NCI-H2107 treated with DMSO at 0.1 percent for 48 hours (cell line): Measurements from ENCODE around the gene ULK1.
A peak's percentile ranks its signal among the peaks of the same experiment; 100 is the strongest.
"Not testable (repeated sequence)": the region's sequence is repeated elsewhere in the genome, so short reads cannot be mapped to it uniquely, and the experiment has no call there.

ENCODE experiments used
- DNase-seq: peaks from one replicate; lab custom pipeline; 2025; ENCODE audit not compliant: unreplicated experiment; lab: John Stamatoyannopoulos, UW

ULK1 gene

DNA sequence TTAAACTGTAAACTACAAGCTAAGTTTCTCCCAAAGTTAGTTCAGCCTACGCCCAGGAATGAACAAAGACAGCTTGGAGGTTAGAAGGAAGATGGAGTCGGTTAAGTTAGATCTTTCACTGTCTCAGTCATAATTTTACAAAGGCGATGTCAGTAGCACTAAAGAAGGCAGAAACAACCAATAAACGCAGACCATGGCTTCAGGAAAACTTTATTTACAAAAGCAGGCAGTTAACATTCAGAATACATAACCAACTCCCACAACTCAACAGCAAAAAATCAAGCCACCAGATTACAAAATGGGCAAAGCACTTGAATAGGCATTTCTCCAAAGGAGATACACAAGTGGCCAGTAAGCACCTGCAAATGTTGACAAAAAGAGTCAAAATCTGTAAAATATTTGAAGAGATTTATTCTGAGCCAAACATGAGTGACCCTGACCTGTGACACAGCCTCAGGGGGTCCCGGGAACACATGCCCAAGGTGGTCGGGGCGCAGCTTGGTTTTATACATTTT is 8.8 kb upstream of the ULK1 start:
- DNase-seq = no peak

DNA sequence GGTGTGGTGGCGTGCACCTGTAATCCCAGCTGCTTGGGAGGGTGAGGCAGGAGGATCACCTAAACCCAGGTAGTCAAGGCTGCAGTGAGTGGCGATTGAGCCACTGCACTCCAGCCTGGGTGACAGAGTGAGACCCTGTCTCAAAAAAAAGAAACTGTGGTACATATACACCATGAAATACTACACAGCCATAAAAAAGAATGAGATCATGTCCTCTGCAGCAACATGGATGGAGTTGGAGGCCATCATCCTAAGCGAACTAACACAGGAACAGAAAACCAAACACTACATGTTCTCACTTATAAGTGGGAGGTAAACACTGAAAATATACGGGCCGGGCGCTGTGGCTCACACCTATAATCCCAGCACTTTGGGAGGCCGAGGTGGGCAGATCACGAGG is 2.7 kb upstream of the ULK1 start:
- not testable (repeated sequence) for DNase-seq

GRCh38 chr12:131892711-131893604 is 1.5 kb upstream of the ULK1 start:
- no peak for DNase-seq

DNA sequence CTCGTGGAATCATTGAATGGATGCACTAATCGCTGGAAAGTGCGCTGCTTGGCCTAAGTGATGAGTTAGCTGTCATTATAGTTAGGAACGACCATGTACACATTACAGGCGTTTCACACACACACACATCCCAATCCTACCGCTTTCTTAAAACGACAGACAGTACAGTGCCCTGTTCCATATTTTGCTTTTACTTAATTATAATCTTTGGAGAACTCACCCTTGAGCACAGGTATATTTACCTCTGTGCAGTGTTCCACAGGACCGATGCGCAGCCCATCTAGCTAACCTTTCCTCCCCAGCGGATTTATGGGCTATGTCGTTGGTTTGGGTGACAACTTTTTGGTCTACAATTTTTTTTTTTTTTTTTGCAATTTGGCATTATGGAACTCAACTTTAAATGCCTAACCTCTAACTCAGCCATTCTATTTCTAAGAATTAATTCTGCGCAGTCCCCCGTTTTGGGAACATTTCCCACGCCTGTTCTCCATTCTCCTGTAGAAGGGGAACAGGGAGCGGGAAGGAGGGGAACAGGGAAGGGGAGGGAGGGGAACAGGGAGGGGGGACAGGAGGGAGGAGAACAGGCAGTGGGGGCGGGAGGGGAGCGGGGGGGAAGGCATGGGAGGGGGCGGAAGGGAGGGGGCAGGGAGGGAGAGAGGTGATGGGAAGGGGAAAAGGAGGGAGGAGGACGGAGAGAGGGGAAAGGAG is 663 bp upstream of the ULK1 start:
- no peak for DNase-seq

DNA sequence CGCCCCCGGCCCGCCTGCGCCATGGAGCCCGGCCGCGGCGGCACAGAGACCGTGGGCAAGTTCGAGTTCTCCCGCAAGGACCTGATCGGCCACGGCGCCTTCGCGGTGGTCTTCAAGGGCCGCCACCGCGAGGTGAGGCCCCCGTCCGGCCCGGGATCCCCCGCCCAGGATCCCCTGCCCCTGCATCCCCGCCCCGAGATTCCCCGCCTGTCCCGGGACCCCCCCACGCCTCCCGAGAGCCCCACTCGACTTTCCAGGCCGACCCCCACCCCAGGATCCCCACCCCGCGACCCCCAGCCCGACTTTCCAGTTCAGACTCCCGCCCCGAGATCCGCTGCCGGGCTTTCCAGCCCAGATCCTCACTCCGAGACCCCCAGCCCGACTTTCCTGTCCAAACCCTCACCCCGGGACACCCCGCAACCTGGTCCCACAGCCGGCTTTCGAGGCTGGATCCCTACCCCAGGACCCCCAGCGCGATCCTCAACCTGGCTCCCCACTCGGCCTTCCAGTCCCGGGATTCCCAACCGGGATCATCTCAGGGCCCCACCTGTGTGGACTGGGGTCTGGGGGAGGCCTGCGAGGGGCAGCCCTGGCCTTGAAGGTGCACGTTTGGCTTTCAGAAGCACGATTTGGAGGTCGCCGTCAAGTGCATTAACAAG is 688 bp downstream of the ULK1 start:
- no peak for DNase-seq

- no peak for DNase-seq
These were observed 1.2 kb downstream of the ULK1 start for GRCh38 chr12:131895640-131896079.

DNA sequence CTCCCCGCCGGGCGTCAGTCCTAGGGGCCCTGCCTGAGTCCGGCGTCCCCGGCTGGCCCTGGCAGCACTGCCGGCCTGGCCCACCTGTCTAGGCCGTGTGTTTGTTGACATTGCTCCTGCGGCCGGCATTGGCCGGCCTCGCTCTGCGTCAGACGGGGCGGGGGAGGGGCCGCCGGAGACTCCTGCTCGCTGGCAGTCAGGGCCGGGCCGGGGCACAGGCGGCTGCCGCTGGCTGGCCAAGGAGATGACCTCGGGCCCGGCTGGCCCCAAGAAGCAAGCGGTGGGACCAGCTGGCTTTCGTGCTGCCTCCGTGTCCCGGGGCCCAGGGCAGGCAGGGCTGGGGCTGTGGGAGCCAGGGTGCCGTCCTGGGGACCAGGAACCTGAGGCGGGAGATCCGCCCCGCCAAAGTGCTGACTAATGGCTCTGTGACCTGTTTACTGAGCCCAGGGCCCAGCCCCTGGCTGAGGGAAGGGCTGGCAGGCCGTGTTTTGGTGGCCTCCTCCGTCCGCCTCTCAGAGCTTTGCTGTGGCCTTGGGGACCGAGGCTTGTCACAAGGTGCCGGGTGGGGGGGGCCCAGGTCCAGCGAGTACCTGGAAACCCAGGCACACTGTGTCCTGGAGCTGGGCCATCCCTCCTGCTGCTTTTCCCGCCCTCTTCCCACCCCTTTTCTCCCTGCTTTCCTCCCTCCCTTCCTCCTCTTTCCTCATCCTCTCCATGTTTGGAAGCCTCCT is 1.8 kb downstream of the ULK1 start:
- DNase-seq = peak; percentile 17

- DNase-seq = no peak
These were observed 2.4 kb downstream of the ULK1 start for GRCh38 chr12:131896811-131897270.

DNA sequence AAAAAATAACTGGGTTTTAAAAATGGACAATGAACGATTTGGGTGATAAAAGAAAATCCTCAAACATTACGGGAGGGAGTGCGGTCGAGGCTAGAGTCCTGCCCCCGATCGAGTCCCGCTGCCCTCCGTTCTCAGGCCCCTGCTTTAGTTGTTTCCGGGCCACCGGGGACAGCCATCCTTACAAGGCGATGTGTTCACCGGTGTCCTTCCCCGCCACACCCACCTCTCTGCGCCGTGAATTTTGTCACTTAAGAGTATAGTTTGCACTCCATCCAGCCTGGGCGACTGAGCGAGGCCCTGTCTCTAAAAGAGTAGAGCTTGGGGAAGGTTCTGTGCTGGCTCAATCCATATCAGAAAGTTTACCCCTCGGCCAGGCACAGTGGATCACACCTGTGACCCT is 2.9 kb downstream of the ULK1 start:
- DNase-seq = no peak

- no peak for DNase-seq
These were observed 3.5 kb downstream of the ULK1 start for GRCh38 chr12:131897875-131898274.

GRCh38 chr12:131900397-131900796 is 6.0 kb downstream of the ULK1 start:
- DNase-seq = no peak

DNA sequence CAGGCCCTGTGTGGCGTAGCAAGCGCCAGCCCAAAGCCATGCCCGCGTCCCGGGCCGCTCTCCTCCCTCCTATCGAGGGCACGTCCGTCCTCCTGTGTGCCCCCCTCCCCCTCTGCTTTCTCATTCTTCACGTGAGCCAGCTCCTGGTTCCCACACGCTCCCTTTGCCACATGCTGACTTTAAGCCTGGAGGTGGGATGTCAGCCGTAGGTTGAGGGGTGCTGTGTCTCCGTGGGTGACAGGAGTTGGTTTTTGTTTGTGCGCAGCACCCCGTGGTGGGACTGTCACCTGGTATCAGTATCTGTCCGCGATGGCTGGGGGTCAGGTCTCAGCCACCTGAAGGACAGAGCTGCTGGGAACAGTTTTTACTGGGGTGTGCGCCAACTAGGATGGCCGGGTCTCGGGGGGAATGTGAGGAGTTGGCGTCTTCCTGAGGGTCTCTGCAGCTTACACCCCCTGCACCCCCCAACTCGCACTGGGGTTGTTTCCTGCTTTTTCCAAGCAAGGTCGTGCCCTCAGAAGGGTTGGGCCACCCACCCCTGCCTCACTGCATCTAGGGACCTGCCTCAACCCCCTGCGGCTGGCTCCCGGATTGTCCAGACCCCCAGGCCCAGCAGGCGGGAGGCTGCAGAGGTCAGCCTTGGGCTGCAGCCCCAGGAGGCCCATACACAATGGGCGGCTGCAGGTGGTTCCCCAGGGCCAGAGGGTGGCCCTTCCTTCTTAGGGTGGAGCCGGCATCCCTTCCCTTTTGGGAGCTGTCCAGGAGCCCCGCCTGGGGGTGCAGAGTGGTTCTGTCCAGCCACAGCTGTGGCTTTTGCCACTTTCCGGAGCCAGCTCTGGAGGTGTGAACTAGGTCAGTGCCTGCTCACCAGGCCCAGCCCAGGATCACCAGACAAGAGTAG is 7.3 kb downstream of the ULK1 start:
- DNase-seq = no peak

GRCh38 chr12:131902332-131903241 is 8.2 kb downstream of the ULK1 start:
- no peak for DNase-seq

- no peak for DNase-seq
These were observed 9.1 kb downstream of the ULK1 start for GRCh38 chr12:131903270-131904255.

- DNase-seq = no peak
These were observed 9.9 kb downstream of the ULK1 start for GRCh38 chr12:131904346-131904745.

- DNase-seq = no peak
These were observed 10.7 kb downstream of the ULK1 start for GRCh38 chr12:131905081-131905629.

DNA sequence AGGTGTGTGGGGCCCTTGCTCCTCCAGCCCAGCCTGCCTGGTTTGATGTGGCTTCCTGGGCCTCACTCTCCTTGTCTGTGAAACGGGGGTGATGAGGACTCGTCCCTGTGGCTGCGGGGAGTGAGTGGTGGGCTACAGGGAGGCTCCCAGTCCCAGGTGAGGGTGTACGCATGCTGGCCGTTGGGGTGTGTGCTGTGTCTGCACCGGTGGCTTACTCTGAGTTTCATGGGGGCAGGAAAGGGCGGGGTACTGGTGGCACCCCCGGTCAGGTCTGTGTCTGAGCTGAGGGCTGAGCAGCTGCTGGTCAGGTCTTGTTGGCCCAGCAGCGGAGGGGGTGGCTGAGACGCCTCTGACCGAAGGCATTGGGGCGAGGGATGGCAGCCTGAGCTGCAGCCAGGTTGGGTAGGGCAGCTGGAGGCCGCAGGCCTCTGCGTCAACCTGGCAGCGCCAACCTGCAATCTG is 11.2 kb downstream of the ULK1 start:
- no peak for DNase-seq
